Gastroesophageal sphincter (tissue), 4 donors: ENCODE results near the gene TAS1R1. TPM values are rescaled to one million over a fixed set of nuclear protein-coding genes. Genes with fewer than 3 reads are reported as not detected.

ENCODE experiments used
- ATAC-seq: fragments of 150-250 bp; one replicate; pipeline ENCODE4 v1.9.1; 2016; ENCODE audit warnings: mild to moderate bottlenecking, moderate library complexity
- H3K27ac ChIP-seq, 4 donors: fragments of 200-600 bp; sonication (generic) in 3 of 4; 1 replicate in 3 of 4; 2 replicates in 1 of 4; pipeline ENCODE4 v1.5.1; 2016 to 2019
- H3K27me3 ChIP-seq: fragments of 200-600 bp; sonication (generic); one replicate; pipeline ENCODE4 v1.5.1; 2019
- H3K36me3 ChIP-seq, 2 donors: fragments of 200-600 bp; sonication (generic); one replicate each; pipeline ENCODE4 v1.5.1; 2019; ENCODE audit warnings: control low read depth in 1 of 2
- H3K4me1 ChIP-seq, 3 donors: fragments of 200-600 bp; sonication (generic); 1 replicate in 2 of 3; 2 replicates in 1 of 3; pipeline ENCODE4 v1.5.1; 2016 to 2019; ENCODE audit warnings: control low read depth in 2 of 3
- H3K4me3 ChIP-seq, 2 donors: fragments of 200-600 bp; sonication (generic); one replicate each; pipeline ENCODE4 v1.5.1; 2019; ENCODE audit warnings: mild to moderate bottlenecking in 1 of 2, moderate library complexity in 1 of 2
- H3K9me3 ChIP-seq, 3 donors: fragments of 200-600 bp; sonication (generic); one replicate each; pipeline ENCODE4 v1.5.1; 2017 to 2019; ENCODE audit warnings: control low read depth in 2 of 3
- CTCF ChIP-seq, 4 experiments: fragments of 200-600 bp in 2 of 4; fragments of 450-650 bp in 2 of 4; sonication (generic) in 1 of 4; IDR thresholded peaks; one replicate each; pipeline ENCODE4 v1.5.1; 2017 to 2019; ENCODE audit warnings: antibody characterized with exemption in 4 of 4, mild to moderate bottlenecking in 2 of 4, moderate library complexity in 2 of 4
- EP300 ChIP-seq: sonication (generic); formaldehyde crosslinking; IDR thresholded peaks from one replicate; pipeline ENCODE4 v1.6.1; 2017; ENCODE audit warnings: antibody characterized with exemption, mild to moderate bottlenecking
- POLR2A ChIP-seq, 2 donors: fragments of 450-650 bp; IDR thresholded peaks; one replicate each; pipeline ENCODE4 v1.6.1; 2017; ENCODE audit warnings: antibody characterized with exemption in 2 of 2, mild to moderate bottlenecking in 2 of 2, moderate library complexity in 1 of 2
- POLR2AphosphoS5 ChIP-seq: sonication (generic); formaldehyde crosslinking; IDR thresholded peaks from one replicate; pipeline ENCODE4 v1.6.1; 2017; ENCODE audit warnings: antibody characterized with exemption
- WGBS, 2 donors: methylation state at CpG; one replicate each; pipeline ENCODE4 v1.1.5; 2018; ENCODE audit warnings: low coverage in 1 of 2; 5-methylcytosine and 5-hydroxymethylcytosine counted together
- small RNA-seq, 4 donors: library from RNA; depleted of rRNA; stranded (forward); fragments of <200 nt; gene quantifications; one replicate each; pipeline ENCODE3, GENCODE V24; 2016
- total RNA-seq, 4 donors: library from RNA; depleted of rRNA; stranded (reverse); fragments of >200 nt; gene quantifications; one replicate each; pipeline ENCODE4 v1.1.0, GENCODE V29; 2016

Gene TAS1R1
- total RNA-seq, 4 donors from 2014 or later = not detected

GRCh38 chr1:6627031-6627430 lies 71.9 kb downstream of the TAS1R1 start:
- 53 to 87% methylated on average over 2 to 4 of the region's 9 CpGs for WGBS, 2 donors
- peaks cover 0 to 70% (median 15%) of the 10 kb centered on the region in 3 donors for H3K4me1 ChIP-seq

GRCh38 chr1:6627841-6628545 lies 72.9 kb downstream of the TAS1R1 start:
- Histone ChIP-seq H3K27ac (no peak overlapping the region), H3K36me3 (peaks cover 0 to 63% of the 10 kb centered on the region in 2 donors), H3K4me3 (no peak overlapping the region), H3K4me1 (peaks cover 0 to 60% (median 15%) of the 10 kb centered on the region in 3 donors), H3K9me3 (no peaks in the 10 kb centered on the region), H3K27me3 (no peaks in the 10 kb centered on the region)
- TF ChIP-seq EP300 = no peak
- TF ChIP-seq POLR2A (IDR thresholded peaks at IDR 0.05) = no peak
- 83 to 89% methylated on average over 9 to 13 of the region's 21 CpGs for WGBS, 2 donors
- ATAC-seq = no peak

More at GRCh38 chr1:6627031-6627430, 71.9 kb downstream of the TAS1R1 start:
- ATAC-seq = no peak
- H3K9me3 ChIP-seq = no peaks in the 10 kb centered on the region
- H3K36me3 ChIP-seq = peaks cover 0 to 63% of the 10 kb centered on the region in 2 donors
- H3K27ac ChIP-seq = no peak overlapping the region
- no peak for TF ChIP-seq POLR2A (IDR thresholded peaks at IDR 0.05)
- TF ChIP-seq EP300 = no peak
- TF ChIP-seq CTCF (IDR thresholded peaks at IDR 0.05) = no peak
- TF ChIP-seq POLR2AphosphoS5 = no peak
- H3K27me3 ChIP-seq = no peaks in the 10 kb centered on the region
- H3K4me3 ChIP-seq = no peak overlapping the region

GRCh38 chr1:6628971-6629479 lies 73.9 kb downstream of the TAS1R1 start:
- 67 to 100% methylated on average over 1 to 7 of the region's 12 CpGs for WGBS, 2 donors
- no peak for TF ChIP-seq POLR2A (IDR thresholded peaks at IDR 0.05)
- no peak for TF ChIP-seq EP300
- no peak for TF ChIP-seq CTCF (IDR thresholded peaks at IDR 0.05)
- no peak for TF ChIP-seq POLR2AphosphoS5
- H3K9me3 ChIP-seq = no peaks in the 10 kb centered on the region
- ATAC-seq = no peak
- H3K27me3 ChIP-seq = no peaks in the 10 kb centered on the region
- H3K36me3 ChIP-seq = peaks cover 0 to 72% of the 10 kb centered on the region in 2 donors
- peaks cover 0 to 53% (median 15%) of the 10 kb centered on the region in 3 donors for H3K4me1 ChIP-seq
- H3K27ac ChIP-seq = no peak overlapping the region
- no peak overlapping the region for H3K4me3 ChIP-seq

Small RNA genes lying within 50 kb of the gene (small RNA-seq; reads per million reads assigned to genes)
- 0 reads per million in 4 donors for gene RNU6-731P

Other genes starting within 250 kb of the TAS1R1 start
- gene ACOT7, start 161.5 kb upstream of the TAS1R1 start, total RNA-seq = 10 to 100 TPM; 22.3 to 32.5 (median 25.0) TPM
- gene HES2, start 135.4 kb upstream of the TAS1R1 start, total RNA-seq = 1 to 10 TPM in 1 of 4 donors, not detected in 3; 7.3 TPM
- under 1 TPM in 3 of 4 donors, not detected in 1; 0.47 to 0.92 (median 0.81) TPM for gene ESPN, start 130.5 kb upstream of the TAS1R1 start, total RNA-seq
- gene TNFRSF25, start 89.1 kb upstream of the TAS1R1 start, total RNA-seq = 10 to 100 TPM in 2 of 4 donors, 1 to 10 TPM in 2; 4.2 to 11.2 (median 8.8) TPM
- gene PLEKHG5, start 63.6 kb upstream of the TAS1R1 start, total RNA-seq = 10 to 100 TPM in 3 of 4 donors, 1 to 10 TPM in 1; 8.6 to 14.0 (median 11.4) TPM
- gene NOL9, start 794 bp upstream of the TAS1R1 start, total RNA-seq = 10 to 100 TPM; 21.2 to 32.2 (median 25.7) TPM
- gene ZBTB48, start 24.7 kb downstream of the TAS1R1 start, total RNA-seq = 10 to 100 TPM; 12.7 to 17.7 (median 14.1) TPM
- gene KLHL21, start 47.6 kb downstream of the TAS1R1 start, total RNA-seq = 100 to 1,000 TPM in 2 of 4 donors, 10 to 100 TPM in 2; 83.6 to 131 (median 101) TPM
- 10 to 100 TPM; 19.8 to 22.8 (median 20.5) TPM for gene PHF13, start 58.4 kb downstream of the TAS1R1 start, total RNA-seq
- 10 to 100 TPM; 16.3 to 36.9 (median 27.7) TPM for gene THAP3, start 69.6 kb downstream of the TAS1R1 start, total RNA-seq
- 10 to 100 TPM; 20.9 to 51.7 (median 30.8) TPM for gene DNAJC11, start 146.5 kb downstream of the TAS1R1 start, total RNA-seq
- 100 to 1,000 TPM in 3 of 4 donors, 10 to 100 TPM in 1; 86.3 to 170 (median 132) TPM for gene CAMTA1, start 230.1 kb downstream of the TAS1R1 start, total RNA-seq